K562 (cell line): Measurements from ENCODE around the gene MGST2. TPM values are rescaled to one million over a fixed set of nuclear protein-coding genes. Genes with fewer than 3 reads are reported as not detected.

Experiments
- BACH1 ChIP-seq: fragments of 200-800 bp; sonication (Bioruptor generic); IDR thresholded peaks from 2 replicates; pipeline ENCODE4 v1.6.1; 2016; ENCODE audit warnings: missing genetic modification characterization, missing compliant biosample characterization
- BCL6 ChIP-seq: fragments of 250-450 bp; sonication (Bioruptor Pico); IDR thresholded peaks from 2 replicates; pipeline ENCODE4 v1.4.0; 2020
- CHD1 ChIP-seq: fragments of 200-600 bp; sonication (generic); IDR thresholded peaks from one replicate; pipeline ENCODE4 v1.6.1; 2012; ENCODE audit warnings: mild to moderate bottlenecking, moderate library complexity, low read length, inconsistent platforms
- E2F1 ChIP-seq: sonication (generic); formaldehyde crosslinking; IDR thresholded peaks from 2 replicates; pipeline ENCODE4 v1.8.1; 2023; ENCODE audit warnings: mild to moderate bottlenecking, missing genetic modification reagents, moderate library complexity
- ETS1 ChIP-seq: conservative IDR thresholded peaks from 2 replicates; pipeline ENCODE4 v1.6.1; 2011; ENCODE audit warnings: low read depth, mild to moderate bottlenecking, low read length; ENCODE audit not compliant: control insufficient read depth
- FOXA3 ChIP-seq, 2 experiments: fragments of 450-650 bp in 1 of 2; sonication (generic) in 1 of 2; formaldehyde crosslinking; IDR thresholded peaks in 1 of 2; conservative IDR thresholded peaks in 1 of 2; 2 replicates each; pipeline versions ENCODE4 v1.4.0 to v1.8.0; 2020 to 2022; ENCODE audit warnings: mild to moderate bottlenecking in 2 of 2, missing genetic modification reagents in 1 of 2
- FOXM1 ChIP-seq, 2 experiments: fragments of 450-650 bp in 1 of 2; sonication (generic) in 1 of 2; formaldehyde crosslinking in 1 of 2; IDR thresholded peaks; 2 replicates each; pipeline versions ENCODE4 v1.6.1 to v1.9.0; 2017 to 2022; ENCODE audit warnings: low read depth in 2 of 2, mild to moderate bottlenecking in 2 of 2, missing genetic modification reagents in 1 of 2, moderate library complexity in 1 of 2
- GATAD2A ChIP-seq: fragments of 450-650 bp; IDR thresholded peaks from 2 replicates; pipeline ENCODE4 v1.6.1; 2017
- MBD2 ChIP-seq: sonication (generic); IDR thresholded peaks from 2 replicates; pipeline ENCODE4 v1.6.1; 2016; ENCODE audit warnings: low read depth, borderline replicate concordance
- NCOR1 ChIP-seq: fragments of 450-650 bp; IDR thresholded peaks from 2 replicates; pipeline ENCODE4 v1.6.1; 2016; ENCODE audit warnings: mild to moderate bottlenecking, moderate library complexity
- RCOR1 ChIP-seq, 2 experiments: IDR thresholded peaks; 2 replicates each; pipeline ENCODE4 v1.6.1; 2012; ENCODE audit warnings: low read depth in 2 of 2, low read length in 2 of 2, borderline replicate concordance in 1 of 2, improper control_type of control experiment in 1 of 2
- TBL1XR1 ChIP-seq, 2 experiments: IDR thresholded peaks; 2 replicates each; pipeline ENCODE4 v1.6.1; 2012; ENCODE audit warnings: improper control_type of control experiment in 2 of 2, low read length in 2 of 2, mild to moderate bottlenecking in 1 of 2
- THRB ChIP-seq: fragments of 450-650 bp; formaldehyde crosslinking; conservative IDR thresholded peaks from 2 replicates; pipeline ENCODE4 v1.4.0; 2022; ENCODE audit warnings: mild to moderate bottlenecking, missing genetic modification characterization
- VEZF1 ChIP-seq: fragments of 200-800 bp; sonication (Bioruptor generic); IDR thresholded peaks from 2 replicates; pipeline ENCODE4 v1.6.1; 2017; ENCODE audit warnings: missing genetic modification characterization, missing compliant biosample characterization
- ZBTB7A ChIP-seq: IDR thresholded peaks from 2 replicates; pipeline ENCODE4 v1.6.1; 2011; ENCODE audit warnings: low read depth, mild to moderate bottlenecking, low read length, moderate library complexity, borderline replicate concordance; ENCODE audit not compliant: control insufficient read depth
- ZFP1 ChIP-seq: fragments of 450-650 bp; formaldehyde crosslinking; IDR thresholded peaks from 2 replicates; pipeline ENCODE4 v1.4.0; 2020; ENCODE audit warnings: mild to moderate bottlenecking, mixed read lengths
- ZNF12 ChIP-seq: sonication (generic); formaldehyde crosslinking; IDR thresholded peaks from 2 replicates; pipeline ENCODE4 v1.4.0; 2020; ENCODE audit warnings: mild to moderate bottlenecking, missing genetic modification reagents
- ZNF263 ChIP-seq: sonication (generic); formaldehyde crosslinking; IDR thresholded peaks from 2 replicates; pipeline ENCODE4 v1.8.0; 2022; ENCODE audit warnings: mild to moderate bottlenecking, missing genetic modification reagents, borderline replicate concordance
- ZNF436 ChIP-seq: fragments of 250-450, 450-650 bp; sonication (Bioruptor Pico); formaldehyde crosslinking; IDR thresholded peaks from 2 replicates; pipeline ENCODE4 v1.7.0; 2020; ENCODE audit warnings: mild to moderate bottlenecking
- ZNF668 ChIP-seq: fragments of 250-450 bp; sonication (Bioruptor Pico); IDR thresholded peaks from 2 replicates; pipeline ENCODE4 v1.8.0; 2022; ENCODE audit warnings: mild to moderate bottlenecking, inconsistent platforms
- polyA plus RNA-seq, 8 experiments: library from polyadenylated mRNA; depleted of rRNA in 4 of 8; stranded (reverse) in 5 of 8; unstranded in 3 of 8; fragments of >200 nt; fragmentation: Nextera tagmentation in 2 of 8; fragmentation: Illumina TruSeq in 1 of 8; extraction: Ambion mirVana in 2 of 8; extraction: Trizol in 1 of 8; gene quantifications; 2 replicates each; pipeline versions ENCODE4 v1.2.1 to v1.2.3, GENCODE V29; 2011 to 2014; ENCODE audit warnings: inconsistent platforms in 1 of 8, missing spikeins in 1 of 8
- total RNA-seq, 7 experiments: library from RNA; depleted of rRNA in 6 of 7; stranded (reverse); fragments of >200 nt in 6 of 7; fragmentation: Illumina TruSeq in 2 of 7; extraction: Trizol in 2 of 7; gene quantifications; 2 replicates each; pipeline versions ENCODE4 v1.2.1 to v1.2.3, GENCODE V29; 2011 to 2021; ENCODE audit warnings: low replicate concordance in 1 of 7

MGST2 gene
- total and polyA plus RNA-seq, 9 of the 15 experiments (the other 6 are each of a cell fraction or from before 2014, with no cell fraction given): 38.7 to 115 (median 84.6) TPM

GRCh38 chr4:139665690-139666529 is at the start of gene MGST2 (continued):
- TF ChIP-seq FOXM1 (IDR thresholded peaks at IDR 0.05; ENCODE audit: low read depth) (peak; percentile 51; the same call in 1 of the 2 replicates), FOXM1 (CRISPR knock-in tag; IDR thresholded peaks at IDR 0.05; ENCODE audit: low read depth) (no peak), BACH1 (tag) (no peak), ETS1 (peak; percentile 31; the same call in 1 of the 2 replicates), ZNF12 (no peak), FOXA3 (CRISPR knock-in tag; conservative IDR thresholded peaks at IDR 0.05 in 1 of 2, IDR thresholded peaks at IDR 0.05 in 1 of 2) (peak; percentile 43 to 60; a peak in 2 of 4 replicates), GATAD2A (0 out of 2 replicates have a peak, but pooled peaks have one; percentile 25), RCOR1 (IDR thresholded peaks at IDR 0.05; ENCODE audit: borderline replicate concordance in 1 of 2, low read depth in 2 of 2, low read length in 2 of 2) (peak in 1 of 2 experiments; percentile 40; a peak in 1 of 4 replicates), MBD2 (no peak; the same call in 1 of the 2 replicates), THRB (0 out of 2 replicates have a peak, but pooled peaks have one; percentile 65), NCOR1 (peak; percentile 81), ZBTB7A (peak; percentile 54; the same call in 1 of the 2 replicates), ZNF668 (no peak), TBL1XR1 (IDR thresholded peaks at IDR 0.05; ENCODE audit: low read length in 2 of 2) (peak in 1 of 2 experiments; percentile 63; a peak in 2 of 4 replicates), CHD1 (peak; percentile 61), ZFP1 (CRISPR knock-in tag) (no peak), ZNF436 (no peak), ZNF263 (CRISPR knock-in tag) (peak; percentile 65), BCL6 (no peak), E2F1 (CRISPR knock-in tag) (0 out of 2 replicates have a peak, but pooled peaks have one; percentile 21), VEZF1 (CRISPR knock-in tag) (peak; percentile 49)
